GM19328 (cell line): Measurements from ENCODE around the gene ADAM23.
"Not testable (repeated sequence)": the region's sequence is repeated elsewhere in the genome, so short reads cannot be mapped to it uniquely, and the experiment has no call there.

Source experiments
- ATAC-seq: cut with Tn5 transposase; IDR thresholded peaks from one replicate; pipeline ENCODE4 v1.9.1; 2021; ENCODE audit warnings: mild to moderate bottlenecking, moderate library complexity; ENCODE audit not compliant: unreplicated experiment

The ADAM23 gene

GRCh38 chr2:206442833-206443734 lies at the start of gene ADAM23:
ADAM23 (plus strand) TSS chr2:206443532; CDS start chr2:206443867, 335 bp downstream.
- peak; percentile 52 for ATAC-seq

GRCh38 chr2:206396211-206396610 lies 47.1 kb upstream of the ADAM23 start:
- ATAC-seq = no peak

GRCh38 chr2:206402956-206403569 lies 40.3 kb upstream of the ADAM23 start:
- ATAC-seq = not testable (repeated sequence)

GRCh38 chr2:206408323-206409320 lies 34.7 kb upstream of the ADAM23 start:
- ATAC-seq = peak; percentile 70

- no peak for ATAC-seq
Observed at GRCh38 chr2:206410714-206411113, 32.6 kb upstream of the ADAM23 start.

GRCh38 chr2:206415618-206416243 lies 27.6 kb upstream of the ADAM23 start:
- ATAC-seq = no peak

- ATAC-seq = no peak
Observed at GRCh38 chr2:206418968-206419367, 24.4 kb upstream of the ADAM23 start.

GRCh38 chr2:206420721-206421120 lies 22.6 kb upstream of the ADAM23 start:
- ATAC-seq = no peak

GRCh38 chr2:206422493-206422892 lies 20.8 kb upstream of the ADAM23 start:
- ATAC-seq = no peak

- peak; percentile 60 for ATAC-seq
Observed at GRCh38 chr2:206423147-206423546, 20.2 kb upstream of the ADAM23 start.

GRCh38 chr2:206424134-206424533 lies 19.2 kb upstream of the ADAM23 start:
- no peak for ATAC-seq

- no peak for ATAC-seq
Observed at GRCh38 chr2:206428783-206429182, 14.5 kb upstream of the ADAM23 start.

GRCh38 chr2:206430452-206430851 lies 12.9 kb upstream of the ADAM23 start:
- no peak for ATAC-seq

GRCh38 chr2:206431439-206431838 lies 11.9 kb upstream of the ADAM23 start:
- no peak for ATAC-seq

- no peak for ATAC-seq
Observed at GRCh38 chr2:206432193-206433082, 10.9 kb upstream of the ADAM23 start.

- ATAC-seq = no peak
Observed at GRCh38 chr2:206433190-206433589, 10.1 kb upstream of the ADAM23 start.

GRCh38 chr2:206433686-206434085 lies 9.6 kb upstream of the ADAM23 start:
- no peak for ATAC-seq

- ATAC-seq = no peak
Observed at GRCh38 chr2:206435742-206436141, 7.6 kb upstream of the ADAM23 start.

GRCh38 chr2:206438196-206438724 lies 5.1 kb upstream of the ADAM23 start:
- no peak for ATAC-seq
